ENCODE measurements around the gene FERMT2.
"Not testable (repeated sequence)": the region's sequence is repeated elsewhere in the genome, so short reads cannot be mapped to it uniquely, and the experiment has no call there.

The FERMT2 gene

GRCh38 chr14:52944254-52944653, 6.6 kb downstream of the FERMT2 start:
- peak; percentile 59 for DNase-seq (ENCODE audit: low spot score)

- no peak for DNase-seq (ENCODE audit: low spot score)
These were observed 11.4 kb downstream of the FERMT2 start for GRCh38 chr14:52939427-52939826.

GRCh38 chr14:52937869-52938268, 13.0 kb downstream of the FERMT2 start:
- no peak for DNase-seq (ENCODE audit: low spot score)

GRCh38 chr14:52937306-52937705, 13.5 kb downstream of the FERMT2 start:
- DNase-seq (ENCODE audit: low spot score), result no peak

- DNase-seq (ENCODE audit: low spot score), result peak; percentile 29
These were observed 14.4 kb downstream of the FERMT2 start for GRCh38 chr14:52936437-52936836.

- DNase-seq (ENCODE audit: low spot score), result no peak
These were observed 15.0 kb downstream of the FERMT2 start for GRCh38 chr14:52935833-52936232.

GRCh38 chr14:52934762-52935161, 16.1 kb downstream of the FERMT2 start:
- no peak for DNase-seq (ENCODE audit: low spot score)

- DNase-seq (ENCODE audit: low spot score), result no peak
These were observed 21.6 kb downstream of the FERMT2 start for GRCh38 chr14:52929192-52929807.

GRCh38 chr14:52926953-52927352, 23.9 kb downstream of the FERMT2 start:
- no peak for DNase-seq (ENCODE audit: low spot score)

GRCh38 chr14:52923902-52924575, 26.8 kb downstream of the FERMT2 start:
- DNase-seq (ENCODE audit: low spot score), result no peak

- DNase-seq (ENCODE audit: low spot score), result no peak
These were observed 28.2 kb downstream of the FERMT2 start for GRCh38 chr14:52922656-52923055.

- DNase-seq (ENCODE audit: low spot score), result no peak
These were observed 28.8 kb downstream of the FERMT2 start for GRCh38 chr14:52922059-52922458.

- DNase-seq (ENCODE audit: low spot score), result not testable (repeated sequence)
These were observed 30.4 kb downstream of the FERMT2 start for GRCh38 chr14:52920411-52920810.

- DNase-seq (ENCODE audit: low spot score), result no peak
These were observed 30.9 kb downstream of the FERMT2 start for GRCh38 chr14:52919971-52920370.

- DNase-seq (ENCODE audit: low spot score), result no peak
These were observed 32.4 kb downstream of the FERMT2 start for GRCh38 chr14:52918486-52918885.

- no peak for DNase-seq (ENCODE audit: low spot score)
These were observed 33.1 kb downstream of the FERMT2 start for GRCh38 chr14:52917735-52918134.

- DNase-seq (ENCODE audit: low spot score), result no peak
These were observed 36.6 kb downstream of the FERMT2 start for GRCh38 chr14:52914295-52914694.

GRCh38 chr14:52913271-52913670, 37.6 kb downstream of the FERMT2 start:
- no peak for DNase-seq (ENCODE audit: low spot score)

GRCh38 chr14:52911904-52912303, 38.9 kb downstream of the FERMT2 start:
- DNase-seq (ENCODE audit: low spot score), result no peak

GRCh38 chr14:52910572-52910971, 40.3 kb downstream of the FERMT2 start:
- DNase-seq (ENCODE audit: low spot score), result no peak

- no peak for DNase-seq (ENCODE audit: low spot score)
These were observed 42.9 kb downstream of the FERMT2 start for GRCh38 chr14:52907949-52908348.

GRCh38 chr14:52906141-52906601, 44.7 kb downstream of the FERMT2 start:
- DNase-seq (ENCODE audit: low spot score), result no peak

GRCh38 chr14:52902971-52903619, 47.8 kb downstream of the FERMT2 start:
- DNase-seq (ENCODE audit: low spot score), result no peak

All from D341Med (cell line).